WTC11 (cell line): ENCODE data around the gene FAM13C. TPM values are rescaled to one million over a fixed set of nuclear protein-coding genes. Genes with fewer than 3 reads are reported as not detected.

Source experiments
- ATAC-seq: fragments of 200-7000 bp; cut with Tn5 transposase; 2 replicates; pipeline ENCODE4 v1.10.0; 2021; ENCODE audit warnings: mild to moderate bottlenecking, moderate library complexity
- CTCF ChIA-PET: fragments of 300-600 bp; sonication (Branson Sonifier 250); formaldehyde crosslinking; loops from one replicate; lab custom pipeline; 2021; ENCODE audit warnings: antibody characterized with exemption; lab: Charles Lee
- POLR2A ChIA-PET: fragments of 350-600 bp; sonication (Branson Sonifier 250); formaldehyde crosslinking; loops from one replicate; lab custom pipeline; 2021; ENCODE audit warnings: antibody characterized with exemption; lab: Charles Lee
- DNase-seq: peaks from one replicate; pipeline ENCODE4 v3.0.0; 2021; ENCODE audit warnings: low spot score
- H3K27ac Mint-ChIP-seq: 2 replicates; pipeline ENCODE4 v1.8.0; 2021; ENCODE audit warnings: mixed read lengths
- H3K27me3 Mint-ChIP-seq: 2 replicates; pipeline ENCODE4 v1.8.0; 2021; ENCODE audit warnings: low read depth, mild to moderate bottlenecking, moderate library complexity, mixed read lengths
- H3K36me3 Mint-ChIP-seq: 2 replicates; pipeline ENCODE4 v1.8.0; 2021; ENCODE audit warnings: mixed read lengths
- H3K4me1 Mint-ChIP-seq: 2 replicates; pipeline ENCODE4 v1.8.0; 2022; ENCODE audit warnings: mixed read lengths
- H3K4me3 Mint-ChIP-seq: 2 replicates; pipeline ENCODE4 v1.8.0; 2021; ENCODE audit warnings: mild to moderate bottlenecking, moderate library complexity, mixed read lengths
- H3K9me3 Mint-ChIP-seq: 2 replicates; pipeline ENCODE4 v1.8.0; 2021; ENCODE audit warnings: mixed read lengths
- ETV6 ChIP-seq: sonication (generic); formaldehyde crosslinking; IDR thresholded peaks from 2 replicates; pipeline ENCODE4 v1.8.1; 2022; ENCODE audit warnings: mild to moderate bottlenecking, missing genetic modification reagents
- IRF2 ChIP-seq: sonication (generic); formaldehyde crosslinking; IDR thresholded peaks from 2 replicates; pipeline ENCODE4 v1.8.0; 2022; ENCODE audit warnings: low read depth, missing genetic modification reagents, borderline replicate concordance
- NR1H2 ChIP-seq: sonication (generic); formaldehyde crosslinking; IDR thresholded peaks from 2 replicates; pipeline ENCODE4 v1.9.0; 2021; ENCODE audit warnings: mild to moderate bottlenecking, moderate library complexity, missing genetic modification reagents
- PRRX2 ChIP-seq: fragments of 250-450 bp; sonication (Bioruptor Pico); IDR thresholded peaks from 2 replicates; pipeline ENCODE4 v1.8.0; 2021; ENCODE audit warnings: mild to moderate bottlenecking
- SOX15 ChIP-seq: fragments of 250-450 bp; sonication (Bioruptor Pico); IDR thresholded peaks from 2 replicates; pipeline ENCODE4 v1.9.0; 2021; ENCODE audit warnings: mild to moderate bottlenecking
- SP1 ChIP-seq: sonication (generic); formaldehyde crosslinking; conservative IDR thresholded peaks from 2 replicates; pipeline ENCODE4 v1.8.1; 2022; ENCODE audit warnings: missing genetic modification reagents
- ZNF232 ChIP-seq: sonication (generic); formaldehyde crosslinking; IDR thresholded peaks from 2 replicates; pipeline ENCODE4 v1.8.0; 2022; ENCODE audit warnings: mild to moderate bottlenecking, missing genetic modification reagents
- ZNF317 ChIP-seq: sonication (generic); formaldehyde crosslinking; IDR thresholded peaks from 2 replicates; pipeline ENCODE4 v1.8.1; 2023; ENCODE audit warnings: low read depth, mild to moderate bottlenecking, moderate library complexity, missing genetic modification reagents, borderline replicate concordance
- ZNF416 ChIP-seq: fragments of 250-450 bp; sonication (Bioruptor Pico); IDR thresholded peaks from 2 replicates; pipeline ENCODE4 v1.9.0; 2021; ENCODE audit warnings: mild to moderate bottlenecking, inconsistent platforms
- total RNA-seq: library from RNA; stranded (reverse); gene quantifications from 3 replicates; pipeline ENCODE4 v1.2.3, GENCODE V29; 2021
- TF ChIP-seq, protein P1 (sequence below): sonication (generic); formaldehyde crosslinking; IDR thresholded peaks from 2 replicates; pipeline ENCODE4 v1.8.0; 2022; ENCODE audit warnings: mild to moderate bottlenecking, missing genetic modification reagents
- TF ChIP-seq, protein P2 (sequence below): sonication (generic); formaldehyde crosslinking; IDR thresholded peaks from 2 replicates; pipeline ENCODE4 v1.8.1; 2023; ENCODE audit warnings: mild to moderate bottlenecking, missing genetic modification reagents, moderate library complexity
- TF ChIP-seq, protein P3 (sequence below): sonication (generic); formaldehyde crosslinking; conservative IDR thresholded peaks from 2 replicates; pipeline ENCODE4 v1.8.1; 2023; ENCODE audit warnings: mild to moderate bottlenecking, low read depth, missing genetic modification reagents, moderate library complexity
- TF ChIP-seq, protein P4 (sequence below): fragments of 250-450 bp; sonication (Bioruptor Pico); IDR thresholded peaks from 2 replicates; pipeline ENCODE4 v1.8.0; 2021; ENCODE audit warnings: mild to moderate bottlenecking
- TF ChIP-seq, protein P5 (sequence below): sonication (generic); formaldehyde crosslinking; IDR thresholded peaks from 2 replicates; pipeline ENCODE4 v1.8.1; 2023; ENCODE audit warnings: mild to moderate bottlenecking, missing genetic modification reagents, moderate library complexity
- TF ChIP-seq, protein P6 (sequence below): sonication (generic); formaldehyde crosslinking; conservative IDR thresholded peaks from 2 replicates; pipeline ENCODE4 v1.8.1; 2022; ENCODE audit warnings: mild to moderate bottlenecking, missing genetic modification reagents
- TF ChIP-seq, protein P7 (sequence below): fragments of 250-450 bp; sonication (Bioruptor Pico); IDR thresholded peaks from 2 replicates; pipeline ENCODE4 v1.9.0; 2021; ENCODE audit warnings: moderate library complexity, mild to moderate bottlenecking, inconsistent platforms, borderline replicate concordance
- TF ChIP-seq, protein P8 (sequence below): sonication (generic); formaldehyde crosslinking; IDR thresholded peaks from 2 replicates; pipeline ENCODE4 v1.8.1; 2023; ENCODE audit warnings: mild to moderate bottlenecking, missing genetic modification reagents, borderline replicate concordance
- TF ChIP-seq, protein P9 (sequence below): sonication (generic); formaldehyde crosslinking; IDR thresholded peaks from 2 replicates; pipeline ENCODE4 v1.8.1; 2023; ENCODE audit warnings: mild to moderate bottlenecking, missing genetic modification reagents

The FAM13C gene
- total RNA-seq, 1 experiment from 2014 or later = 1.5 TPM

DNA sequence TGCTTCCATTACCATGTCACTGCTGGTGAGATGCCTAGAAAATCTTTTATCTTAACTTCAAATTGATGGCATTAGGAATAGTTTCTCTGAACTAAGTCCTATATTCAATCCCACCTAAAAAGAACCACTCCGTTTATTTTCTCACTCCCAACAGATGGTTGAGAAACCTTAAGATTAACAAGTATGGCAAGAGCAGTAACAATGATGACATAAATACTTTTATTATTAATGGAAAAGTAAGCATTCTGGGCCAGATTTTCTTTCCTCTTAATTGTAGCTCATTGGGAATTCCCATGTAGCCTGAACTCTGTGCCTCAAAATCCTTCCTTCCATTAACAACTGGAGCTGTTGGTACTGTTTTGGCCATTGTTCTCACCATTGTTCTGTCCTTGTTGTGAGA, 21.1 kb upstream of the FAM13C start:
- Mint-ChIP-seq H3K27me3 (no peaks in the 10 kb centered on the region), H3K4me3 (no peak overlapping the region), H3K4me1 (no peaks in the 10 kb centered on the region; the same call in 1 of the 2 replicates), H3K27ac (no peak overlapping the region), H3K36me3 (no peaks in the 10 kb centered on the region), H3K9me3 (peaks cover 8% of the 10 kb centered on the region; the same call in 1 of the 2 replicates)
- ChIA-PET POLR2A (no interaction called here), CTCF (no interaction called here)
- ATAC-seq = no peak
- TF ChIP-seq, protein P1, sequence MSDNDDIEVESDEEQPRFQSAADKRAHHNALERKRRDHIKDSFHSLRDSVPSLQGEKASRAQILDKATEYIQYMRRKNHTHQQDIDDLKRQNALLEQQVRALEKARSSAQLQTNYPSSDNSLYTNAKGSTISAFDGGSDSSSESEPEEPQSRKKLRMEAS (CRISPR knock-in tag) = no peak
- no peak for TF ChIP-seq NR1H2 (CRISPR knock-in tag)
- no peak for TF ChIP-seq ZNF317
- no peak for TF ChIP-seq ZNF232 (CRISPR knock-in tag)
- TF ChIP-seq, protein P2, sequence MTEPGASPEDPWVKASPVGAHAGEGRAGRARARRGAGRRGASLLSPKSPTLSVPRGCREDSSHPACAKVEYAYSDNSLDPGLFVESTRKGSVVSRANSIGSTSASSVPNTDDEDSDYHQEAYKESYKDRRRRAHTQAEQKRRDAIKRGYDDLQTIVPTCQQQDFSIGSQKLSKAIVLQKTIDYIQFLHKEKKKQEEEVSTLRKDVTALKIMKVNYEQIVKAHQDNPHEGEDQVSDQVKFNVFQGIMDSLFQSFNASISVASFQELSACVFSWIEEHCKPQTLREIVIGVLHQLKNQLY (CRISPR knock-in tag) = no peak
- TF ChIP-seq ETV6 (CRISPR knock-in tag) = no peak
- TF ChIP-seq PRRX2 (CRISPR knock-in tag) = no peak
- TF ChIP-seq, protein P3, sequence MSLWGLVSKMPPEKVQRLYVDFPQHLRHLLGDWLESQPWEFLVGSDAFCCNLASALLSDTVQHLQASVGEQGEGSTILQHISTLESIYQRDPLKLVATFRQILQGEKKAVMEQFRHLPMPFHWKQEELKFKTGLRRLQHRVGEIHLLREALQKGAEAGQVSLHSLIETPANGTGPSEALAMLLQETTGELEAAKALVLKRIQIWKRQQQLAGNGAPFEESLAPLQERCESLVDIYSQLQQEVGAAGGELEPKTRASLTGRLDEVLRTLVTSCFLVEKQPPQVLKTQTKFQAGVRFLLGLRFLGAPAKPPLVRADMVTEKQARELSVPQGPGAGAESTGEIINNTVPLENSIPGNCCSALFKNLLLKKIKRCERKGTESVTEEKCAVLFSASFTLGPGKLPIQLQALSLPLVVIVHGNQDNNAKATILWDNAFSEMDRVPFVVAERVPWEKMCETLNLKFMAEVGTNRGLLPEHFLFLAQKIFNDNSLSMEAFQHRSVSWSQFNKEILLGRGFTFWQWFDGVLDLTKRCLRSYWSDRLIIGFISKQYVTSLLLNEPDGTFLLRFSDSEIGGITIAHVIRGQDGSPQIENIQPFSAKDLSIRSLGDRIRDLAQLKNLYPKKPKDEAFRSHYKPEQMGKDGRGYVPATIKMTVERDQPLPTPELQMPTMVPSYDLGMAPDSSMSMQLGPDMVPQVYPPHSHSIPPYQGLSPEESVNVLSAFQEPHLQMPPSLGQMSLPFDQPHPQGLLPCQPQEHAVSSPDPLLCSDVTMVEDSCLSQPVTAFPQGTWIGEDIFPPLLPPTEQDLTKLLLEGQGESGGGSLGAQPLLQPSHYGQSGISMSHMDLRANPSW (CRISPR knock-in tag) = no peak
- TF ChIP-seq, protein P4, sequence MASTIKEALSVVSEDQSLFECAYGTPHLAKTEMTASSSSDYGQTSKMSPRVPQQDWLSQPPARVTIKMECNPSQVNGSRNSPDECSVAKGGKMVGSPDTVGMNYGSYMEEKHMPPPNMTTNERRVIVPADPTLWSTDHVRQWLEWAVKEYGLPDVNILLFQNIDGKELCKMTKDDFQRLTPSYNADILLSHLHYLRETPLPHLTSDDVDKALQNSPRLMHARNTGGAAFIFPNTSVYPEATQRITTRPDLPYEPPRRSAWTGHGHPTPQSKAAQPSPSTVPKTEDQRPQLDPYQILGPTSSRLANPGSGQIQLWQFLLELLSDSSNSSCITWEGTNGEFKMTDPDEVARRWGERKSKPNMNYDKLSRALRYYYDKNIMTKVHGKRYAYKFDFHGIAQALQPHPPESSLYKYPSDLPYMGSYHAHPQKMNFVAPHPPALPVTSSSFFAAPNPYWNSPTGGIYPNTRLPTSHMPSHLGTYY (CRISPR knock-in tag) = no peak
- no peak for TF ChIP-seq SP1
- TF ChIP-seq ZNF416 = no peak
- TF ChIP-seq, protein P5, sequence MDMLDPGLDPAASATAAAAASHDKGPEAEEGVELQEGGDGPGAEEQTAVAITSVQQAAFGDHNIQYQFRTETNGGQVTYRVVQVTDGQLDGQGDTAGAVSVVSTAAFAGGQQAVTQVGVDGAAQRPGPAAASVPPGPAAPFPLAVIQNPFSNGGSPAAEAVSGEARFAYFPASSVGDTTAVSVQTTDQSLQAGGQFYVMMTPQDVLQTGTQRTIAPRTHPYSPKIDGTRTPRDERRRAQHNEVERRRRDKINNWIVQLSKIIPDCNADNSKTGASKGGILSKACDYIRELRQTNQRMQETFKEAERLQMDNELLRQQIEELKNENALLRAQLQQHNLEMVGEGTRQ (CRISPR knock-in tag) = no peak
- DNase-seq = no peak

DNA sequence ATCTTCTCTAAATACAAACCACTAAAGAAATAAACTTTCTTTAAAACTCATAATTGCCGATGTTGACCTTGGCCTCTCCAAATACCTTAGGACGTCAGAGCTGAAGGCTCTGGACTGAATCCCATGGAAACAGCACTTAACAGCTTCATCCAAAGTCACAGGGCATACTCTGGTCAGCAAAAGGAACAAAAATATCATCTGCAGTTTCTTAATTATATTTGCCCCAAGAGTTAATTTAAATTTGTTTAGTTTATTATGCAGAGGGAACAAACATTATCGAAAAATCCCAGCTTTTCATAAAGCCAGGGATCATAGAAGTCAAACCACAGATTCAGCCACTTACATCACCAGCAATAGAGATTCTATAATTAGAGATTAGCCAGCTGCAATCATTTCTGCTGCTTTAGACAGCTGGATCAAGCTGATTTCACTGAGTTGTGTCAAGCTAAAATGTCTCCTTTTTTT, 20.5 kb upstream of the FAM13C start:
- DNase-seq = no peak
- no peaks in the 10 kb centered on the region for H3K36me3 Mint-ChIP-seq
- ATAC-seq = no peak

More for the DNA sequence above, 20.5 kb upstream of the FAM13C start:
- TF ChIP-seq, protein P6, sequence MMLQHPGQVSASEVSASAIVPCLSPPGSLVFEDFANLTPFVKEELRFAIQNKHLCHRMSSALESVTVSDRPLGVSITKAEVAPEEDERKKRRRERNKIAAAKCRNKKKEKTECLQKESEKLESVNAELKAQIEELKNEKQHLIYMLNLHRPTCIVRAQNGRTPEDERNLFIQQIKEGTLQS (CRISPR knock-in tag) = no peak
- TF ChIP-seq, protein P1 (CRISPR knock-in tag) = no peak
- TF ChIP-seq, protein P7, sequence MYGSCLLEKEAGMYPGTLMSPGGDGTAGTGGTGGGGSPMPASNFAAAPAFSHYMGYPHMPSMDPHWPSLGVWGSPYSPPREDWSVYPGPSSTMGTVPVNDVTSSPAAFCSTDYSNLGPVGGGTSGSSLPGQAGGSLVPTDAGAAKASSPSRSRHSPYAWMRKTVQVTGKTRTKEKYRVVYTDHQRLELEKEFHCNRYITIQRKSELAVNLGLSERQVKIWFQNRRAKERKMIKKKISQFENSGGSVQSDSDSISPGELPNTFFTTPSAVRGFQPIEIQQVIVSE (CRISPR knock-in tag) = no peak
- TF ChIP-seq SOX15 (CRISPR knock-in tag) = no peak
- TF ChIP-seq, protein P8, sequence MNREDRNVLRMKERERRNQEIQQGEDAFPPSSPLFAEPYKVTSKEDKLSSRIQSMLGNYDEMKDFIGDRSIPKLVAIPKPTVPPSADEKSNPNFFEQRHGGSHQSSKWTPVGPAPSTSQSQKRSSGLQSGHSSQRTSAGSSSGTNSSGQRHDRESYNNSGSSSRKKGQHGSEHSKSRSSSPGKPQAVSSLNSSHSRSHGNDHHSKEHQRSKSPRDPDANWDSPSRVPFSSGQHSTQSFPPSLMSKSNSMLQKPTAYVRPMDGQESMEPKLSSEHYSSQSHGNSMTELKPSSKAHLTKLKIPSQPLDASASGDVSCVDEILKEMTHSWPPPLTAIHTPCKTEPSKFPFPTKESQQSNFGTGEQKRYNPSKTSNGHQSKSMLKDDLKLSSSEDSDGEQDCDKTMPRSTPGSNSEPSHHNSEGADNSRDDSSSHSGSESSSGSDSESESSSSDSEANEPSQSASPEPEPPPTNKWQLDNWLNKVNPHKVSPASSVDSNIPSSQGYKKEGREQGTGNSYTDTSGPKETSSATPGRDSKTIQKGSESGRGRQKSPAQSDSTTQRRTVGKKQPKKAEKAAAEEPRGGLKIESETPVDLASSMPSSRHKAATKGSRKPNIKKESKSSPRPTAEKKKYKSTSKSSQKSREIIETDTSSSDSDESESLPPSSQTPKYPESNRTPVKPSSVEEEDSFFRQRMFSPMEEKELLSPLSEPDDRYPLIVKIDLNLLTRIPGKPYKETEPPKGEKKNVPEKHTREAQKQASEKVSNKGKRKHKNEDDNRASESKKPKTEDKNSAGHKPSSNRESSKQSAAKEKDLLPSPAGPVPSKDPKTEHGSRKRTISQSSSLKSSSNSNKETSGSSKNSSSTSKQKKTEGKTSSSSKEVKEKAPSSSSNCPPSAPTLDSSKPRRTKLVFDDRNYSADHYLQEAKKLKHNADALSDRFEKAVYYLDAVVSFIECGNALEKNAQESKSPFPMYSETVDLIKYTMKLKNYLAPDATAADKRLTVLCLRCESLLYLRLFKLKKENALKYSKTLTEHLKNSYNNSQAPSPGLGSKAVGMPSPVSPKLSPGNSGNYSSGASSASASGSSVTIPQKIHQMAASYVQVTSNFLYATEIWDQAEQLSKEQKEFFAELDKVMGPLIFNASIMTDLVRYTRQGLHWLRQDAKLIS (CRISPR knock-in tag) = no peak
- TF ChIP-seq IRF2 = no peak
- TF ChIP-seq, protein P9, sequence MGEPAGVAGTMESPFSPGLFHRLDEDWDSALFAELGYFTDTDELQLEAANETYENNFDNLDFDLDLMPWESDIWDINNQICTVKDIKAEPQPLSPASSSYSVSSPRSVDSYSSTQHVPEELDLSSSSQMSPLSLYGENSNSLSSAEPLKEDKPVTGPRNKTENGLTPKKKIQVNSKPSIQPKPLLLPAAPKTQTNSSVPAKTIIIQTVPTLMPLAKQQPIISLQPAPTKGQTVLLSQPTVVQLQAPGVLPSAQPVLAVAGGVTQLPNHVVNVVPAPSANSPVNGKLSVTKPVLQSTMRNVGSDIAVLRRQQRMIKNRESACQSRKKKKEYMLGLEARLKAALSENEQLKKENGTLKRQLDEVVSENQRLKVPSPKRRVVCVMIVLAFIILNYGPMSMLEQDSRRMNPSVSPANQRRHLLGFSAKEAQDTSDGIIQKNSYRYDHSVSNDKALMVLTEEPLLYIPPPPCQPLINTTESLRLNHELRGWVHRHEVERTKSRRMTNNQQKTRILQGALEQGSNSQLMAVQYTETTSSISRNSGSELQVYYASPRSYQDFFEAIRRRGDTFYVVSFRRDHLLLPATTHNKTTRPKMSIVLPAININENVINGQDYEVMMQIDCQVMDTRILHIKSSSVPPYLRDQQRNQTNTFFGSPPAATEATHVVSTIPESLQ (CRISPR knock-in tag) = no peak
- no peaks in the 10 kb centered on the region; the same call in 1 of the 2 replicates for H3K4me1 Mint-ChIP-seq
- no peaks in the 10 kb centered on the region for H3K27me3 Mint-ChIP-seq
- ChIA-PET POLR2A (no interaction called here), CTCF (no interaction called here)
- H3K9me3 Mint-ChIP-seq = peaks cover 8% of the 10 kb centered on the region; the same call in 1 of the 2 replicates
- H3K4me3 Mint-ChIP-seq = no peak overlapping the region
- H3K27ac Mint-ChIP-seq = no peak overlapping the region
